ENCODE data around the gene SLC46A3.
"Not testable (repeated sequence)": the region's sequence is repeated elsewhere in the genome, so short reads cannot be mapped to it uniquely, and the experiment has no call there.

GRCh38 chr13:28683169-28683568, 35.6 kb downstream of the SLC46A3 start:
- not testable (repeated sequence) for TF ChIP-seq CTCF, POLR2A, EP300 (IDR thresholded peaks at IDR 0.05)
